Spleen (tissue), 11 donors: Measurements from ENCODE around the gene PRUNE1. TPM values are rescaled to one million over a fixed set of nuclear protein-coding genes. Genes with fewer than 3 reads are reported as not detected.
A peak's percentile ranks its signal among the peaks of the same experiment; 100 is the strongest.

Experiments used
- DNase-seq: peaks from one replicate; pipeline ENCODE4 v3.0.0-alpha.2; 2020
- H3K27ac ChIP-seq, 8 donors: fragments of 200-600 bp; sonication (generic) in 7 of 8; 1 replicate in 4 of 8; 2 replicates in 4 of 8; pipeline versions ENCODE4 v1.5.0 to v1.8.0; 2016 to 2021; ENCODE audit warnings: inconsistent platforms in 4 of 8, mild to moderate bottlenecking in 4 of 8, moderate library complexity in 1 of 8
- H3K27me3 ChIP-seq, 7 donors: fragments of 200-600 bp; sonication (generic) in 6 of 7; replicated peaks in 1 of 7; 1 replicate in 4 of 7; 2 replicates in 3 of 7; pipeline versions ENCODE4 v1.5.0 to v1.8.0; 2016 to 2021; ENCODE audit warnings: inconsistent platforms in 3 of 7, mild to moderate bottlenecking in 1 of 7
- H3K36me3 ChIP-seq, 6 donors: fragments of 200-600 bp; sonication (generic) in 5 of 6; 1 replicate in 4 of 6; 2 replicates in 2 of 6; pipeline versions ENCODE4 v1.5.0 to v1.8.0; 2016 to 2021; ENCODE audit warnings: inconsistent platforms in 2 of 6
- H3K4me1 ChIP-seq, 6 donors: fragments of 200-600 bp; sonication (generic) in 5 of 6; 1 replicate in 3 of 6; 2 replicates in 3 of 6; pipeline versions ENCODE4 v1.5.0 to v1.8.0; 2016 to 2021; ENCODE audit warnings: inconsistent platforms in 3 of 6
- H3K4me3 ChIP-seq, 8 donors: fragments of 200-600 bp; sonication (generic) in 7 of 8; 1 replicate in 4 of 8; 2 replicates in 4 of 8; pipeline versions ENCODE4 v1.5.0 to v1.8.0; 2016 to 2021; ENCODE audit warnings: inconsistent platforms in 4 of 8, mild to moderate bottlenecking in 4 of 8, moderate library complexity in 2 of 8
- H3K9me3 ChIP-seq, 8 donors: fragments of 200-600 bp; sonication (generic) in 7 of 8; 1 replicate in 4 of 8; 2 replicates in 4 of 8; pipeline versions ENCODE4 v1.5.0 to v1.8.0; 2016 to 2021; ENCODE audit warnings: inconsistent platforms in 4 of 8
- CTCF ChIP-seq, 11 experiments: fragments of 200-600 bp in 7 of 11; fragments of 450-650 bp in 4 of 11; sonication (generic) in 4 of 11; IDR thresholded peaks in 8 of 11; conservative IDR thresholded peaks in 3 of 11; 1 replicate in 7 of 11; 2 replicates in 4 of 11; pipeline versions ENCODE4 v1.4.0 to v1.8.0; 2016 to 2021; ENCODE audit warnings: antibody characterized with exemption in 11 of 11, inconsistent platforms in 4 of 11, mild to moderate bottlenecking in 1 of 11
- POLR2A ChIP-seq, 3 donors: fragments of 450-650 bp; IDR thresholded peaks; one replicate each; pipeline ENCODE4 v1.5.1; 2017; ENCODE audit warnings: antibody characterized with exemption in 3 of 3, mild to moderate bottlenecking in 1 of 3
- POLR2AphosphoS5 ChIP-seq, 3 donors: sonication (generic); formaldehyde crosslinking; IDR thresholded peaks; one replicate each; pipeline ENCODE4 v1.5.1; 2017; ENCODE audit warnings: antibody characterized with exemption in 3 of 3
- WGBS, 5 donors: extraction: QIAGEN DNeasy Blood & Tissue Kit in 3 of 5; methylation state at CpG; one replicate each; pipeline versions ENCODE4 v1.1.5 to v1.1.7; 2013 to 2018; 5-methylcytosine and 5-hydroxymethylcytosine counted together
- intact Hi-C: fragments of 100-400 bp; cut with DNase I; formaldehyde crosslinking; loops from one replicate; pipeline ENCODE4 v1.15.0; 2023; ENCODE audit warnings: low total_unique reads
- polyA plus RNA-seq, 3 donors: library from polyadenylated mRNA; stranded (reverse); fragments of 200-250 nt; gene quantifications; one replicate each; pipeline ENCODE4 v1.2.1, GENCODE V29; 2013
- total RNA-seq, 7 donors: library from RNA; depleted of rRNA in 3 of 7; stranded (reverse); fragments of >200 nt in 3 of 7; fragmentation: NEBNext Ultra II Directional in 4 of 7; extraction: Animal tissue kit (Norgen Biotek cat#: 25700) in 4 of 7; gene quantifications; one replicate each; pipeline versions ENCODE4 v1.1.0 to v1.2.1, GENCODE V29; 2016 to 2021
- donor health status: healthy with polysubstance abuse.
- donor health status: DM: no; HTN: no; CAD: no; lungs with moderate emphysema.
- donor health status: DM: no; HTN: no; CAD: no.
- donor health status: Bipolar disorder and iron deficiency.
- donor health status: healthy.
- donor health status: DM: no; HTN: no; CAD: no.
- donor health status: DM: yes; HTN: yes; CAD: no.

Gene PRUNE1
- total and polyA plus RNA-seq, 10 donors, result 9.2 to 22.6 (median 17.0) TPM

- WGBS, 5 donors, result 3 to 15% (median 6%) methylated on average over 24 to 106 of the region's 106 CpGs
- intact Hi-C loops, result loop anchor here (10.0 kb wide), 1 partner anchor 50 kb away; the partner anchor contains the start of gene SETDB1
- H3K4me1 ChIP-seq, result peaks cover 51 to 92% (median 86%) of the 10 kb centered on the region in 6 donors
These were observed 33.4 kb upstream of the PRUNE1 start, which contains the start of gene CERS2 for GRCh38 chr1:150974580-150975478. TSS of gene CERS2 (minus strand) at chr1:150974835. CDS start at chr1:150969090, 5,745 bp downstream.

GRCh38 chr1:150976401-150976821 is 31.8 kb upstream of the PRUNE1 start:
- Histone ChIP-seq H3K36me3 (no peaks in the 10 kb centered on the region), H3K27me3 (no peaks in the 10 kb centered on the region), H3K27ac (peak overlapping the region in 7 of 8 donors; percentile 79 to 97 (median 84)), H3K9me3 (no peaks in the 10 kb centered on the region), H3K4me3 (peak overlapping the region in 1 of 8 donors; percentile 51), H3K4me1 (peaks cover 49 to 78% (median 73%) of the 10 kb centered on the region in 6 donors)
- WGBS, 5 donors, result 83 to 94% (median 88%) methylated on average over 9 of the region's 9 CpGs
- no peak for DNase-seq
- intact Hi-C loops, result loop anchor here (10.0 kb wide), 1 partner anchor 52 kb away; the partner anchor contains the start of gene SETDB1
- TF ChIP-seq POLR2AphosphoS5 (IDR thresholded peaks at IDR 0.05) (no peak), CTCF (IDR thresholded peaks at IDR 0.05 in 8 of 11, conservative IDR thresholded peaks at IDR 0.05 in 3 of 11) (no peak), POLR2A (IDR thresholded peaks at IDR 0.05) (no peak)

More at GRCh38 chr1:150974580-150975478, 33.4 kb upstream of the PRUNE1 start, which contains the start of gene CERS2:
- H3K27ac ChIP-seq, result peak within 1 kb of the TSS; percentile 92 to 97 (median 96)
- no peaks in the 10 kb centered on the region for H3K36me3 ChIP-seq
- DNase-seq, result peak; percentile 97
- peak in 2 of 3 donors; percentile 68 to 69 for TF ChIP-seq POLR2AphosphoS5 (IDR thresholded peaks at IDR 0.05)
- TF ChIP-seq POLR2A (IDR thresholded peaks at IDR 0.05), result peak in 1 of 3 donors; percentile 23
- peak in 1 of 11 experiments; percentile 5 for TF ChIP-seq CTCF (IDR thresholded peaks at IDR 0.05 in 8 of 11, conservative IDR thresholded peaks at IDR 0.05 in 3 of 11)
- H3K4me3 ChIP-seq, result peak within 1 kb of the TSS; percentile 67 to 90 (median 75)
- no peaks in the 10 kb centered on the region for H3K9me3 ChIP-seq
- H3K27me3 ChIP-seq, result no peaks in the 10 kb centered on the region

GRCh38 chr1:150976879-150977694 is 31.2 kb upstream of the PRUNE1 start:
- H3K4me3 ChIP-seq, result peak overlapping the region in 1 of 8 donors; percentile 51
- H3K36me3 ChIP-seq, result no peaks in the 10 kb centered on the region
- WGBS, 5 donors, result 14 to 32% (median 20%) methylated on average over 9 to 11 of the region's 11 CpGs
- intact Hi-C loops, result loop anchor here (10.0 kb wide), 1 partner anchor 52 kb away; the partner anchor contains the start of gene SETDB1
- H3K9me3 ChIP-seq, result no peaks in the 10 kb centered on the region
- H3K27me3 ChIP-seq, result no peaks in the 10 kb centered on the region
- peak overlapping the region; percentile 62 to 97 (median 82) for H3K27ac ChIP-seq
- peak; percentile 97 for DNase-seq
- TF ChIP-seq POLR2A (IDR thresholded peaks at IDR 0.05), result no peak
- peak in 1 of 11 experiments; percentile 14 for TF ChIP-seq CTCF (IDR thresholded peaks at IDR 0.05 in 8 of 11, conservative IDR thresholded peaks at IDR 0.05 in 3 of 11)
- TF ChIP-seq POLR2AphosphoS5 (IDR thresholded peaks at IDR 0.05), result peak; percentile 82 to 90 (median 88)
- H3K4me1 ChIP-seq, result peaks cover 43 to 71% (median 66%) of the 10 kb centered on the region in 6 donors
